Measurements from ENCODE around the gene KLHL40. TPM values are rescaled to one million over a fixed set of nuclear protein-coding genes. Genes with fewer than 3 reads are reported as not detected.

KLHL40 gene
- total and polyA plus RNA-seq, 9 of the 15 experiments (the other 6 are each of a cell fraction or from before 2014, with no cell fraction given) = not detected

GRCh38 chr3:42668413-42668760 is 16.9 kb upstream of the KLHL40 start:
- Histone ChIP-seq H3K36me3 (ENCODE audit: control insufficient read depth, insufficient read depth, low read length) (no peaks in the 10 kb centered on the region), H3K79me2 (ENCODE audit: control insufficient read depth, insufficient read depth, low read length) (no peaks in the 10 kb centered on the region), H3K27ac (ENCODE audit: extremely low read depth, low read depth, low read length) (no peak overlapping the region), H3K4me3 (no peak overlapping the region), H2AFZ (ENCODE audit: low read depth, low read length) (no peak overlapping the region), H3K4me2 (ENCODE audit: insufficient read depth, low read length) (no peak overlapping the region), H3K9me1 (ENCODE audit: control insufficient read depth, insufficient read depth, low read length) (no peaks in the 10 kb centered on the region), H3K9me3 (replicated peaks; ENCODE audit: control insufficient read depth, insufficient read depth, low read depth, low read length) (no peaks in the 10 kb centered on the region), H3K27me3 (ENCODE audit: control insufficient read depth in 2 of 2, insufficient read depth in 2 of 2, low read length in 2 of 2) (peaks cover 7 to 27% of the 10 kb centered on the region in 2 experiments; a peak in 3 of 5 replicates), H3K4me1 (replicated peaks in 1 of 2; ENCODE audit: control insufficient read depth in 2 of 2, insufficient read depth in 2 of 2, low read length in 2 of 2) (peaks cover 4 to 10% of the 10 kb centered on the region in 2 experiments; a peak in 4 of 5 replicates), H3K9ac (ENCODE audit: insufficient read depth in 1 of 2, low read depth in 2 of 2, low read length in 2 of 2) (no peak overlapping the region), H4K20me1 (replicated peaks; ENCODE audit: control insufficient read depth, insufficient read depth, low read length) (0 out of 2 replicates have a peak, but pooled peaks cover 5% of the 10 kb centered on the region)
- in situ Hi-C loops (cut with MboI) (no loop called here), intact Hi-C loops (cut with micrococcal nuclease) (no loop called here)
- 6% methylated on average over 2 of the region's 2 CpGs for WGBS (ENCODE audit: insufficient coverage, low coverage, missing lambda C conversion rate)
- POLR2A ChIA-PET = no interaction called here
- DNase-seq (ENCODE audit: extremely low read depth in 1 of 4, low spot score in 3 of 4) = peak in 1 of 4 experiments; percentile 6
- no peak for FAIRE-seq
- CTCF ChIA-PET (ENCODE audit: low intra/inter-chr PET ratio) = interaction anchor here (0.5 to 0.7 kb wide), 2 partner anchors 34 to 132 kb away, joined by 3 to 4 read pairs; no protein-coding TSS in a partner anchor
- TF ChIP-seq MYC (IDR thresholded peaks at IDR 0.05; ENCODE audit: low read depth, low read length) (no peak), MYC (CRISPR knock-in tag; IDR thresholded peaks at IDR 0.05; ENCODE audit: borderline replicate concordance, low read depth) (no peak), ZSCAN32 (CRISPR knock-in tag; IDR thresholded peaks at IDR 0.05) (no peak), BRF2 (IDR thresholded peaks at IDR 0.05; ENCODE audit: borderline replicate concordance, insufficient read depth, insufficient read length) (no peak), NR3C1 (CRISPR knock-in tag; IDR thresholded peaks at IDR 0.05) (no peak), ZBTB17 (CRISPR knock-in tag; IDR thresholded peaks at IDR 0.05) (no peak)
- BruUV-seq (replicated peaks) = no TSS peak
- no peak for ATAC-seq
